RWPE1 (cell line): ENCODE measurements around the gene ARRDC2.
A peak's percentile ranks its signal among the peaks of the same experiment; 100 is the strongest.

ENCODE experiments used
- CTCF ChIA-PET: fragments of 350-600 bp; sonication (Branson Sonifier 250); formaldehyde crosslinking; extraction: SDS; loops from one replicate; lab custom pipeline; 2021; lab: Yijun Ruan, JAX
- POLR2A ChIA-PET: fragments of 400-600 bp; formaldehyde crosslinking; extraction: SDS; loops from one replicate; lab custom pipeline; 2020; ENCODE audit warnings: antibody characterized with exemption; ENCODE audit not compliant: low non-redundant PET; lab: Yijun Ruan, JAX
- DNase-seq: peaks from one replicate; pipeline ENCODE4 v3.0.0; 2012; ENCODE audit warnings: low spot score
- H3K27ac ChIP-seq: fragments of 450-650 bp; 2 replicates; pipeline ENCODE4 v1.5.1; 2017
- CTCF ChIP-seq: fragments of 450-650 bp; conservative IDR thresholded peaks from 2 replicates; pipeline ENCODE4 v1.5.1; 2017; ENCODE audit warnings: low read depth, mild to moderate bottlenecking

ARRDC2 gene

GRCh38 chr19:18055967-18056366, 48.0 kb downstream of the ARRDC2 start:
- CTCF ChIA-PET = interaction anchor here (0.8 to 1.5 kb wide), 3 partner anchors 11 to 118 kb away, joined by 3 to 4 read pairs (median 4); no protein-coding TSS in a partner anchor
- DNase-seq = no peak
- no peak for TF ChIP-seq CTCF
- no peak overlapping the region for H3K27ac ChIP-seq
- POLR2A ChIA-PET = no interaction called here

GRCh38 chr19:18057557-18057956, 49.6 kb downstream of the ARRDC2 start:
- no peak for DNase-seq
- H3K27ac ChIP-seq = peak overlapping the region; percentile 72
- ChIA-PET CTCF (interaction anchor here (0.6 to 1.3 kb wide), 8 partner anchors 14 to 487 kb away, joined by 3 to 7 read pairs (median 4); partner anchors contain the start of gene RAB3A), POLR2A (no interaction called here)
- no peak for TF ChIP-seq CTCF

- DNase-seq = peak; percentile 79
- ChIA-PET POLR2A (no interaction called here), CTCF (interaction anchor here (0.6 to 2.2 kb wide), 9 partner anchors 13 to 488 kb away, joined by 3 to 13 read pairs (median 4); partner anchors contain the start of gene ARRDC2)
- TF ChIP-seq CTCF = peak; percentile 95
- H3K27ac ChIP-seq = peak overlapping the region; percentile 72
Observed at GRCh38 chr19:18058208-18059009, 50.4 kb downstream of the ARRDC2 start.

GRCh38 chr19:18059297-18059696, 51.3 kb downstream of the ARRDC2 start:
- no peak for TF ChIP-seq CTCF
- ChIA-PET POLR2A (no interaction called here), CTCF (interaction anchor here (0.5 to 2.2 kb wide), 3 partner anchors 52 to 61 kb away, joined by 3 to 13 read pairs (median 3); partner anchors contain the start of gene ARRDC2)
- no peak for DNase-seq
- no peak overlapping the region for H3K27ac ChIP-seq

- ChIA-PET CTCF (interaction anchor here (0.5 to 2.2 kb wide), 2 partner anchors 52 to 53 kb away, joined by 3 to 13 read pairs; partner anchors contain the start of gene ARRDC2), POLR2A (no interaction called here)
- no peak overlapping the region for H3K27ac ChIP-seq
- no peak for TF ChIP-seq CTCF
- DNase-seq = no peak
Observed at GRCh38 chr19:18059902-18060301, 51.9 kb downstream of the ARRDC2 start.

- CTCF ChIA-PET = interaction anchor here (0.9 to 2.2 kb wide), 3 partner anchors 11 to 53 kb away, joined by 3 to 13 read pairs (median 4); partner anchors contain the start of gene ARRDC2
- no peak overlapping the region for H3K27ac ChIP-seq
- POLR2A ChIA-PET = no interaction called here
- no peak for DNase-seq
- no peak for TF ChIP-seq CTCF
Observed at GRCh38 chr19:18060472-18060871, 52.5 kb downstream of the ARRDC2 start.
